22Rv1 (cell line): ENCODE results near the gene SLC7A14.

ENCODE experiments used
- CTCF ChIP-seq: fragments of 450-650 bp; IDR thresholded peaks from 2 replicates; pipeline ENCODE4 v1.5.1; 2017; ENCODE audit warnings: mild to moderate bottlenecking
- ZFX ChIP-seq: fragments of 450-650 bp; IDR thresholded peaks from 2 replicates; pipeline ENCODE4 v1.6.1; 2017; ENCODE audit warnings: antibody characterized with exemption, borderline replicate concordance

- TF ChIP-seq CTCF (no peak), ZFX (no peak)
Observed at GRCh38 chr3:170531657-170532335, 54.1 kb downstream of the SLC7A14 start.
